K562 (cell line): ENCODE measurements around the gene HHLA2. TPM values are rescaled to one million over a fixed set of nuclear protein-coding genes. Genes with fewer than 3 reads are reported as not detected.

Experiments
- ATAC-seq: fragments of 200-7000 bp; cut with Tn5 transposase; 3 replicates; pipeline ENCODE4 v1.9.1; 2020; ENCODE audit warnings: moderate library complexity
- BruUV-seq: library from RNA; stranded (reverse); fragments of 400-500 nt; replicated peaks from 2 replicates; lab custom pipeline; 2021; lab: Mats Ljungman, UMichigan
- CTCF ChIA-PET: fragments of 300-600 bp; formaldehyde crosslinking; extraction: SDS; loops from one replicate; lab custom pipeline; 2021; ENCODE audit warnings: low intra/inter-chr PET ratio; lab: Yijun Ruan, JAX
- POLR2A ChIA-PET: fragments of 300-600, 350-650 bp; sonication (Branson Sonifier 250); formaldehyde crosslinking; extraction: SDS; loops from one replicate; lab custom pipeline; 2021; ENCODE audit warnings: antibody characterized with exemption, inconsistent platforms; lab: Yijun Ruan, JAX
- DNase-seq, 4 experiments: peaks; one replicate each; pipeline versions ENCODE4 v3.0.0 to v3.0.0-alpha.2; 2011 to 2018; ENCODE audit warnings: low spot score in 3 of 4, mixed read lengths in 3 of 4; ENCODE audit errors: extremely low read depth in 1 of 4
- FAIRE-seq: peaks from 2 replicates; lab custom pipeline; 2011; peaks lifted over from hg19 to GRCh38; lab: Jason Lieb, UNC
- H2AFZ ChIP-seq: 2 replicates; pipeline ENCODE4 v1.6.0; 2011; ENCODE audit warnings: low read depth, low read length, control low read depth, inconsistent platforms
- H3K27ac ChIP-seq: fragments of 200-600 bp; 3 replicates; pipeline ENCODE4 v1.8.0; 2011; ENCODE audit warnings: low read depth, mild to moderate bottlenecking, control low read depth, inconsistent platforms, low read length, moderate library complexity, mixed read lengths; ENCODE audit errors: extremely low read depth
- H3K27me3 ChIP-seq, 2 experiments: fragments of 300-600 bp in 1 of 2; 2 replicates in 1 of 2; 3 replicates in 1 of 2; pipeline versions ENCODE4 v1.6.0 to v1.8.0; 2011; ENCODE audit warnings: inconsistent platforms in 2 of 2, low read length in 2 of 2, mild to moderate bottlenecking in 1 of 2, mixed read lengths in 1 of 2, moderate library complexity in 1 of 2; ENCODE audit not compliant: control insufficient read depth in 2 of 2, insufficient read depth in 2 of 2
- H3K36me3 ChIP-seq: fragments of 300-600 bp; 3 replicates; pipeline ENCODE4 v1.8.0; 2011; ENCODE audit warnings: mild to moderate bottlenecking, low read length, inconsistent platforms; ENCODE audit not compliant: control insufficient read depth, insufficient read depth
- H3K4me1 ChIP-seq, 2 experiments: fragments of 200-600 bp in 1 of 2; replicated peaks in 1 of 2; 2 replicates in 1 of 2; 3 replicates in 1 of 2; pipeline versions ENCODE4 v1.5.1 to v1.8.0; 2011; ENCODE audit warnings: inconsistent platforms in 2 of 2, low read length in 2 of 2, mild to moderate bottlenecking in 1 of 2, mixed read lengths in 1 of 2, moderate library complexity in 1 of 2; ENCODE audit not compliant: control insufficient read depth in 2 of 2, insufficient read depth in 2 of 2
- H3K4me2 ChIP-seq: 2 replicates; pipeline ENCODE4 v1.6.1; 2011; ENCODE audit warnings: low read length, control low read depth, inconsistent platforms, mixed read lengths; ENCODE audit not compliant: insufficient read depth
- H3K4me3 ChIP-seq: fragments of 200-600 bp; sonication (generic), shearing (Covaris generic); 2 replicates; pipeline ENCODE4 v1.5.1; 2016; ENCODE audit warnings: control low read depth, inconsistent platforms
- H3K79me2 ChIP-seq: fragments of 200-600 bp; 3 replicates; pipeline ENCODE4 v1.8.0; 2011; ENCODE audit warnings: low read length, inconsistent platforms; ENCODE audit not compliant: control insufficient read depth, insufficient read depth
- H3K9ac ChIP-seq, 2 experiments: 2 replicates each; pipeline versions ENCODE4 v1.6.0 to v1.6.1; 2011; ENCODE audit warnings: low read depth in 2 of 2, low read length in 2 of 2, control low read depth in 1 of 2, inconsistent platforms in 1 of 2, mild to moderate bottlenecking in 1 of 2, mixed read lengths in 1 of 2; ENCODE audit not compliant: insufficient read depth in 1 of 2
- H3K9me1 ChIP-seq: one replicate; pipeline ENCODE4 v1.6.0; 2011; ENCODE audit warnings: inconsistent platforms, mild to moderate bottlenecking, low read length, moderate library complexity; ENCODE audit not compliant: control insufficient read depth, insufficient read depth
- H3K9me3 ChIP-seq: replicated peaks from 2 replicates; pipeline ENCODE4 v1.5.1; 2011; ENCODE audit warnings: low read depth, low read length, inconsistent platforms; ENCODE audit not compliant: control insufficient read depth, insufficient read depth
- H4K20me1 ChIP-seq: replicated peaks from 2 replicates; pipeline ENCODE4 v1.6.1; 2011; ENCODE audit warnings: low read length, inconsistent platforms, mixed read lengths; ENCODE audit not compliant: control insufficient read depth, insufficient read depth
- HNRNPL ChIP-seq: fragments of 200-400 bp; formaldehyde crosslinking; IDR thresholded peaks from 2 replicates; pipeline ENCODE4 v1.6.1; 2017; ENCODE audit warnings: low read depth, mild to moderate bottlenecking, low read length
- MLX ChIP-seq, 2 experiments: fragments of 450-650 bp in 1 of 2; sonication (generic) in 1 of 2; formaldehyde crosslinking; conservative IDR thresholded peaks; 2 replicates each; pipeline versions ENCODE4 v1.4.0 to v1.8.1; 2020 to 2022; ENCODE audit warnings: mild to moderate bottlenecking in 1 of 2, missing genetic modification reagents in 1 of 2
- TFAM ChIP-seq: fragments of 250-450 bp; sonication (Bioruptor Pico); conservative IDR thresholded peaks from 2 replicates; pipeline ENCODE4 v1.5.0; 2021; ENCODE audit warnings: mild to moderate bottlenecking, moderate library complexity
- ZNF197 ChIP-seq: fragments of 200-800 bp; sonication (Bioruptor generic); IDR thresholded peaks from 2 replicates; pipeline ENCODE4 v1.6.1; 2016; ENCODE audit warnings: low read depth, missing genetic modification characterization, missing compliant biosample characterization
- ZNF75A ChIP-seq: fragments of 450-650 bp; formaldehyde crosslinking; IDR thresholded peaks from 2 replicates; pipeline ENCODE4 v1.4.0; 2020; ENCODE audit warnings: mild to moderate bottlenecking
- WGBS: fragments of 100-300 bp; shearing (Covaris generic); methylation state at CpG from one replicate; pipeline ENCODE4 v1.1.6; 2016; ENCODE audit warnings: low coverage, mixed read lengths; ENCODE audit not compliant: insufficient coverage; ENCODE audit errors: missing lambda C conversion rate; 5-methylcytosine and 5-hydroxymethylcytosine counted together
- in situ Hi-C: fragments of 300-500 bp; cut with MboI; formaldehyde crosslinking; loops from 4 replicates; pipeline ENCODE4 v1.15.0; 2018; ENCODE audit warnings: inconsistent platforms, mixed read lengths
- intact Hi-C: fragments of 100-400 bp; cut with micrococcal nuclease; formaldehyde crosslinking; loops from 2 replicates; pipeline ENCODE4 v1.14.2; 2022
- polyA plus RNA-seq, 8 experiments: library from polyadenylated mRNA; depleted of rRNA in 4 of 8; stranded (reverse) in 5 of 8; unstranded in 3 of 8; fragments of >200 nt; fragmentation: Nextera tagmentation in 2 of 8; fragmentation: Illumina TruSeq in 1 of 8; extraction: Ambion mirVana in 2 of 8; extraction: Trizol in 1 of 8; gene quantifications; 2 replicates each; pipeline versions ENCODE4 v1.2.1 to v1.2.3, GENCODE V29; 2011 to 2014; ENCODE audit warnings: inconsistent platforms in 1 of 8, missing spikeins in 1 of 8
- total RNA-seq, 7 experiments: library from RNA; depleted of rRNA in 6 of 7; stranded (reverse); fragments of >200 nt in 6 of 7; fragmentation: Illumina TruSeq in 2 of 7; extraction: Trizol in 2 of 7; gene quantifications; 2 replicates each; pipeline versions ENCODE4 v1.2.1 to v1.2.3, GENCODE V29; 2011 to 2021; ENCODE audit warnings: low replicate concordance in 1 of 7
- TF ChIP-seq, protein P1 (sequence below): fragments of 250-450 bp; sonication (Bioruptor Pico); IDR thresholded peaks from 2 replicates; pipeline ENCODE4 v1.4.0; 2020

HHLA2 gene
- total and polyA plus RNA-seq, 9 of the 15 experiments (the other 6 are each of a cell fraction or from before 2014, with no cell fraction given): 0.04 TPM; not detected in 7

- TF ChIP-seq, protein P1, sequence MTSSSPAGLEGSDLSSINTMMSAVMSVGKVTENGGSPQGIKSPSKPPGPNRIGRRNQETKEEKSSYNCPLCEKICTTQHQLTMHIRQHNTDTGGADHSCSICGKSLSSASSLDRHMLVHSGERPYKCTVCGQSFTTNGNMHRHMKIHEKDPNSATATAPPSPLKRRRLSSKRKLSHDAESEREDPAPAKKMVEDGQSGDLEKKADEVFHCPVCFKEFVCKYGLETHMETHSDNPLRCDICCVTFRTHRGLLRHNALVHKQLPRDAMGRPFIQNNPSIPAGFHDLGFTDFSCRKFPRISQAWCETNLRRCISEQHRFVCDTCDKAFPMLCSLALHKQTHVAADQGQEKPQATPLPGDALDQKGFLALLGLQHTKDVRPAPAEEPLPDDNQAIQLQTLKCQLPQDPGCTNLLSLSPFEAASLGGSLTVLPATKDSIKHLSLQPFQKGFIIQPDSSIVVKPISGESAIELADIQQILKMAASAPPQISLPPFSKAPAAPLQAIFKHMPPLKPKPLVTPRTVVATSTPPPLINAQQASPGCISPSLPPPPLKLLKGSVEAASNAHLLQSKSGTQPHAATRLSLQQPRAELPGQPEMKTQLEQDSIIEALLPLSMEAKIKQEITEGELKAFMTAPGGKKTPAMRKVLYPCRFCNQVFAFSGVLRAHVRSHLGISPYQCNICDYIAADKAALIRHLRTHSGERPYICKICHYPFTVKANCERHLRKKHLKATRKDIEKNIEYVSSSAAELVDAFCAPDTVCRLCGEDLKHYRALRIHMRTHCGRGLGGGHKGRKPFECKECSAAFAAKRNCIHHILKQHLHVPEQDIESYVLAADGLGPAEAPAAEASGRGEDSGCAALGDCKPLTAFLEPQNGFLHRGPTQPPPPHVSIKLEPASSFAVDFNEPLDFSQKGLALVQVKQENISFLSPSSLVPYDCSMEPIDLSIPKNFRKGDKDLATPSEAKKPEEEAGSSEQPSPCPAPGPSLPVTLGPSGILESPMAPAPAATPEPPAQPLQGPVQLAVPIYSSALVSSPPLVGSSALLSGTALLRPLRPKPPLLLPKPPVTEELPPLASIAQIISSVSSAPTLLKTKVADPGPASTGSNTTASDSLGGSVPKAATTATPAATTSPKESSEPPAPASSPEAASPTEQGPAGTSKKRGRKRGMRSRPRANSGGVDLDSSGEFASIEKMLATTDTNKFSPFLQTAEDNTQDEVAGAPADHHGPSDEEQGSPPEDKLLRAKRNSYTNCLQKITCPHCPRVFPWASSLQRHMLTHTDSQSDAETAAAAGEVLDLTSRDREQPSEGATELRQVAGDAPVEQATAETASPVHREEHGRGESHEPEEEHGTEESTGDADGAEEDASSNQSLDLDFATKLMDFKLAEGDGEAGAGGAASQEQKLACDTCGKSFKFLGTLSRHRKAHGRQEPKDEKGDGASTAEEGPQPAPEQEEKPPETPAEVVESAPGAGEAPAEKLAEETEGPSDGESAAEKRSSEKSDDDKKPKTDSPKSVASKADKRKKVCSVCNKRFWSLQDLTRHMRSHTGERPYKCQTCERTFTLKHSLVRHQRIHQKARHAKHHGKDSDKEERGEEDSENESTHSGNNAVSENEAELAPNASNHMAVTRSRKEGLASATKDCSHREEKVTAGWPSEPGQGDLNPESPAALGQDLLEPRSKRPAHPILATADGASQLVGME (CRISPR knock-in tag): no peak
- TF ChIP-seq ZNF197 (no peak), MLX (CRISPR knock-in tag; conservative IDR thresholded peaks at IDR 0.05) (no peak)
Measured at GRCh38 chr3:108296239-108296638, at the start of gene HHLA2 (continued).

DNA sequence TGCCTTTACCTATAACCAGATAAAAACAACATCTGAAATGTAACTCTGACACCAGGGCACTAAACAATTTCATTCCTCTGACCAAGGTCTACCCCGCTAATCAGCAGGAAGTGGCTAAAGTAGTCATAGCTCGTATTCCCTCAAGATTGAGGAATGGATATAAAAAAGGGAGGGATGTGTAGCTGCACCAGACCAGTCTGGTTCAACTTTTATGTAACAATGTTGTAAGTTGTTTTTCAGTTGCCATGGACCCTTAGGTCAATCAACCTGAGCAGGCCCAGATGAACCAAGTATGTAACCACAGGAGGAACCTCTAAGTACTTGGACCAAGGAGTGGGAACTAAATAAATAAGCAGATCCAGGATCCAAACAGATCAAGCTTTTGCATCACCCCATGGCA lies 45.7 kb upstream of the HHLA2 start:
- intact Hi-C loops (no loop called here), in situ Hi-C loops (no loop called here)
- no peaks in the 10 kb centered on the region for H3K36me3 ChIP-seq
- H4K20me1 ChIP-seq: no peaks in the 10 kb centered on the region
- POLR2A ChIA-PET: no interaction called here
- H3K4me3 ChIP-seq: no peak overlapping the region
- no TSS peak for BruUV-seq
- no peak for DNase-seq
- H3K9ac ChIP-seq: no peak overlapping the region
- H3K4me2 ChIP-seq: no peak overlapping the region
- no peak overlapping the region for H3K27ac ChIP-seq
- H3K9me3 ChIP-seq: no peaks in the 10 kb centered on the region
- H3K27me3 ChIP-seq: no peaks in the 10 kb centered on the region
- CTCF ChIA-PET: no interaction called here
- H3K9me1 ChIP-seq: no peaks in the 10 kb centered on the region
- no peak overlapping the region for H2AFZ ChIP-seq
- H3K79me2 ChIP-seq: no peaks in the 10 kb centered on the region
- H3K4me1 ChIP-seq: no peaks in the 10 kb centered on the region
- no peak for FAIRE-seq
- WGBS: 17% methylated on average over 2 of the region's 2 CpGs
- TF ChIP-seq HNRNPL: no peak
- no peak for TF ChIP-seq TFAM (CRISPR knock-in tag)
- no peak for TF ChIP-seq ZNF75A (CRISPR knock-in tag)
- no peak for ATAC-seq
